ENCODE results near the gene ADAMTS2. TPM values are rescaled to one million over a fixed set of nuclear protein-coding genes. Genes with fewer than 3 reads are reported as not detected.

Gene ADAMTS2
- total RNA-seq, 1 donor from 2014 or later = 1.2 TPM

- Histone ChIP-seq H3K9ac (no peak overlapping the region), H3K4me2 (no peak overlapping the region), H2AFZ (replicated peaks) (no peak overlapping the region), H3K79me2 (ENCODE audit: low read depth) (no peaks in the 10 kb centered on the region), H4K20me1 (ENCODE audit: low read depth) (no peaks in the 10 kb centered on the region), H3K9me3 (ENCODE audit: low read depth) (no peaks in the 10 kb centered on the region), H3K36me3 (no peaks in the 10 kb centered on the region), H3K27me3 (no peaks in the 10 kb centered on the region), H3K4me1 (no peaks in the 10 kb centered on the region), H3K4me3 (no peak overlapping the region), H3F3A (ENCODE audit: low read depth) (no peaks in the 10 kb centered on the region), H3K27ac (no peak overlapping the region)
- TF ChIP-seq EZH2phosphoT487 (IDR thresholded peaks at IDR 0.05) = no peak
- TF ChIP-seq CTCF (IDR thresholded peaks at IDR 0.05) = no peak
- no peak for TF ChIP-seq EZH2 (IDR thresholded peaks at IDR 0.05)
- Mint-ChIP-seq H3K36me3 (no peaks in the 10 kb centered on the region), H3K4me3 (no peak overlapping the region), H3K27me3 (ENCODE audit: insufficient read depth, low read depth) (peaks cover 5% of the 10 kb centered on the region), H3K9me3 (peaks cover 15% of the 10 kb centered on the region), H3K4me1 (peaks cover 3% of the 10 kb centered on the region), H3K27ac (no peak overlapping the region)
- DNase-seq (ENCODE audit: low spot score) = no peak
Observed at GRCh38 chr5:179300581-179301180, 44.6 kb downstream of the ADAMTS2 start.

GRCh38 chr5:179298181-179298993, 46.9 kb downstream of the ADAMTS2 start:
- H3K27ac ChIP-seq = no peak overlapping the region
- no peak overlapping the region for H3K4me3 ChIP-seq
- no peaks in the 10 kb centered on the region for H3K36me3 ChIP-seq
- H3K9me3 Mint-ChIP-seq = peaks cover 2% of the 10 kb centered on the region
- H3K27me3 ChIP-seq = no peaks in the 10 kb centered on the region
- H3K27me3 Mint-ChIP-seq (ENCODE audit: insufficient read depth, low read depth) = peaks cover 5% of the 10 kb centered on the region
- no peaks in the 10 kb centered on the region for H3K9me3 ChIP-seq (ENCODE audit: low read depth)
- H3K27ac Mint-ChIP-seq = no peak overlapping the region
- no peaks in the 10 kb centered on the region for H3F3A ChIP-seq (ENCODE audit: low read depth)
- no peak overlapping the region for H3K9ac ChIP-seq
- no peak for TF ChIP-seq EZH2 (IDR thresholded peaks at IDR 0.05)
- no peak for TF ChIP-seq CTCF (IDR thresholded peaks at IDR 0.05)
- no peak for TF ChIP-seq EZH2phosphoT487 (IDR thresholded peaks at IDR 0.05)
- no peak overlapping the region for H3K4me3 Mint-ChIP-seq
- no peak overlapping the region for H3K4me2 ChIP-seq
- H3K4me1 ChIP-seq = no peaks in the 10 kb centered on the region
- H3K36me3 Mint-ChIP-seq = no peaks in the 10 kb centered on the region
- no peak overlapping the region for H2AFZ ChIP-seq (replicated peaks)
- no peaks in the 10 kb centered on the region for H3K79me2 ChIP-seq (ENCODE audit: low read depth)
- peaks cover 3% of the 10 kb centered on the region for H3K4me1 Mint-ChIP-seq
- no peak for DNase-seq (ENCODE audit: low spot score)
- no peaks in the 10 kb centered on the region for H4K20me1 ChIP-seq (ENCODE audit: low read depth)

GRCh38 chr5:179297486-179298180, 47.6 kb downstream of the ADAMTS2 start:
- H3K4me1 ChIP-seq = peaks cover 5% of the 10 kb centered on the region
- no peak for TF ChIP-seq EZH2 (IDR thresholded peaks at IDR 0.05)
- TF ChIP-seq CTCF (IDR thresholded peaks at IDR 0.05) = no peak
- TF ChIP-seq EZH2phosphoT487 (IDR thresholded peaks at IDR 0.05) = no peak
- Mint-ChIP-seq H3K36me3 (no peaks in the 10 kb centered on the region), H3K27ac (no peak overlapping the region), H3K27me3 (ENCODE audit: insufficient read depth, low read depth) (peaks cover 5% of the 10 kb centered on the region), H3K4me1 (peaks cover 10% of the 10 kb centered on the region), H3K9me3 (peaks cover 2% of the 10 kb centered on the region), H3K4me3 (no peak overlapping the region)
- H3K79me2 ChIP-seq (ENCODE audit: low read depth) = no peaks in the 10 kb centered on the region
- no peaks in the 10 kb centered on the region for H4K20me1 ChIP-seq (ENCODE audit: low read depth)
- DNase-seq (ENCODE audit: low spot score) = no peak
- no peak overlapping the region for H3K4me2 ChIP-seq
- H3K4me3 ChIP-seq = no peak overlapping the region
- no peaks in the 10 kb centered on the region for H3K27me3 ChIP-seq
- H3F3A ChIP-seq (ENCODE audit: low read depth) = no peaks in the 10 kb centered on the region
- no peak overlapping the region for H2AFZ ChIP-seq (replicated peaks)
- no peak overlapping the region for H3K9ac ChIP-seq
- H3K36me3 ChIP-seq = no peaks in the 10 kb centered on the region
- no peaks in the 10 kb centered on the region for H3K9me3 ChIP-seq (ENCODE audit: low read depth)
- H3K27ac ChIP-seq = no peak overlapping the region

Data from neural progenitor cell (in vitro differentiated cells).